Mesenchymal stem cell (in vitro differentiated cells and primary cell): ENCODE measurements around the gene AMER2.

Experiments used
- DNase-seq: peaks from one replicate; pipeline ENCODE4 v3.0.0-alpha.2; 2013
- H2AFZ ChIP-seq: one replicate; pipeline ENCODE4 v1.6.1; 2013; ENCODE audit warnings: low read depth, mild to moderate bottlenecking, control low read depth, inconsistent platforms, low read length, moderate library complexity
- H2AK5ac ChIP-seq: 2 replicates; pipeline ENCODE4 v1.6.1; 2013; ENCODE audit warnings: low read length, moderate library complexity, mild to moderate bottlenecking, inconsistent platforms; ENCODE audit not compliant: severe bottlenecking
- H2BK120ac ChIP-seq: one replicate; pipeline ENCODE4 v1.6.1; 2013; ENCODE audit warnings: low read depth, mild to moderate bottlenecking, inconsistent platforms, low read length, moderate library complexity
- H2BK12ac ChIP-seq, 2 experiments: one replicate each; pipeline ENCODE4 v1.6.1; 2013; ENCODE audit warnings: inconsistent platforms in 2 of 2, low read length in 2 of 2, mild to moderate bottlenecking in 2 of 2, moderate library complexity in 2 of 2, control low read depth in 1 of 2
- H2BK15ac ChIP-seq: one replicate; pipeline ENCODE4 v1.6.1; 2013; ENCODE audit warnings: mild to moderate bottlenecking, low read depth, inconsistent platforms; ENCODE audit not compliant: poor library complexity, severe bottlenecking
- H2BK5ac ChIP-seq: 2 replicates; pipeline ENCODE4 v1.6.1; 2013; ENCODE audit warnings: low read depth, mild to moderate bottlenecking, low read length, control low read depth, inconsistent platforms; ENCODE audit not compliant: poor library complexity, severe bottlenecking
- H3K14ac ChIP-seq, 2 experiments: one replicate each; pipeline ENCODE4 v1.6.1; 2013; ENCODE audit warnings: inconsistent platforms in 2 of 2, low read length in 2 of 2, control low read depth in 1 of 2, mild to moderate bottlenecking in 1 of 2, moderate library complexity in 1 of 2
- H3K18ac ChIP-seq, 2 experiments: one replicate each; pipeline ENCODE4 v1.6.1; 2013; ENCODE audit warnings: inconsistent platforms in 2 of 2, low read length in 2 of 2, control low read depth in 1 of 2, low read depth in 1 of 2, mild to moderate bottlenecking in 1 of 2
- H3K23ac ChIP-seq, 2 experiments: one replicate each; pipeline ENCODE4 v1.6.1; 2013; ENCODE audit warnings: inconsistent platforms in 2 of 2, low read length in 2 of 2, mild to moderate bottlenecking in 2 of 2, moderate library complexity in 2 of 2, control low read depth in 1 of 2
- H3K27ac ChIP-seq: 2 replicates; pipeline ENCODE4 v1.5.1; 2013; ENCODE audit warnings: mild to moderate bottlenecking, moderate library complexity, low read length, control low read depth, inconsistent platforms; ENCODE audit not compliant: poor library complexity, severe bottlenecking
- H3K27me3 ChIP-seq, 2 experiments: 2 replicates each; pipeline versions ENCODE4 v1.6.1 to v1.7.0; 2013; ENCODE audit warnings: low read length in 2 of 2, mild to moderate bottlenecking in 2 of 2, moderate library complexity in 2 of 2, control low read depth in 1 of 2, inconsistent platforms in 1 of 2; ENCODE audit not compliant: control insufficient read depth in 1 of 2, insufficient read depth in 1 of 2
- H3K36me3 ChIP-seq, 2 experiments: 2 replicates each; pipeline versions ENCODE4 v1.6.1 to v1.7.0; 2013; ENCODE audit warnings: low read length in 2 of 2, control low read depth in 1 of 2, inconsistent platforms in 1 of 2, low read depth in 1 of 2, mild to moderate bottlenecking in 1 of 2; ENCODE audit not compliant: insufficient read depth in 2 of 2, control insufficient read depth in 1 of 2
- H3K4ac ChIP-seq, 2 experiments: one replicate each; pipeline ENCODE4 v1.6.1; 2013; ENCODE audit warnings: inconsistent platforms in 2 of 2, low read length in 2 of 2, mild to moderate bottlenecking in 2 of 2, moderate library complexity in 2 of 2, control low read depth in 1 of 2, low read depth in 1 of 2
- H3K4me1 ChIP-seq: 2 replicates; pipeline ENCODE4 v1.6.1; 2013; ENCODE audit warnings: low read depth, low read length, control low read depth; ENCODE audit not compliant: control insufficient read depth, insufficient read depth
- H3K4me2 ChIP-seq: 2 replicates; pipeline ENCODE4 v1.6.1; 2013; ENCODE audit warnings: low read length, mild to moderate bottlenecking, inconsistent platforms; ENCODE audit not compliant: poor library complexity, severe bottlenecking
- H3K4me3 ChIP-seq, 2 experiments: 2 replicates each; pipeline versions ENCODE4 v1.5.1 to v1.7.0; 2013; ENCODE audit warnings: low read length in 2 of 2, mild to moderate bottlenecking in 2 of 2, control low read depth in 1 of 2, low read depth in 1 of 2; ENCODE audit not compliant: insufficient read depth in 1 of 2
- H3K79me1 ChIP-seq: replicated peaks from 2 replicates; pipeline ENCODE4 v1.6.1; 2013; ENCODE audit warnings: mild to moderate bottlenecking, control low read depth, low read length, inconsistent platforms; ENCODE audit not compliant: poor library complexity, severe bottlenecking
- H3K9ac ChIP-seq: 2 replicates; pipeline ENCODE4 v1.7.0; 2013; ENCODE audit warnings: mild to moderate bottlenecking, low read length, moderate library complexity
- H3K9me3 ChIP-seq: 2 replicates; pipeline ENCODE4 v1.7.0; 2013; ENCODE audit warnings: mild to moderate bottlenecking, low read length; ENCODE audit not compliant: control insufficient read depth
- H4K8ac ChIP-seq: one replicate; pipeline ENCODE4 v1.6.1; 2013; ENCODE audit warnings: inconsistent platforms, mild to moderate bottlenecking, low read length, moderate library complexity
- H4K91ac ChIP-seq: one replicate; pipeline ENCODE4 v1.6.1; 2013; ENCODE audit warnings: mild to moderate bottlenecking, low read length, inconsistent platforms
- WGBS: methylation state at CpG from one replicate; pipeline ENCODE4 v1.1.7; 2013; ENCODE audit warnings: mixed read lengths; 5-methylcytosine and 5-hydroxymethylcytosine counted together

Gene AMER2

GRCh38 chr13:25132751-25133390 is 39.2 kb downstream of the AMER2 start:
- no peak overlapping the region for H2BK12ac ChIP-seq
- H2AFZ ChIP-seq: no peak overlapping the region
- no peak overlapping the region for H3K4me3 ChIP-seq
- H2BK120ac ChIP-seq: no peak overlapping the region
- no peak overlapping the region for H3K4me2 ChIP-seq
- DNase-seq: no peak
- no peak overlapping the region for H4K8ac ChIP-seq
- no peak overlapping the region for H3K23ac ChIP-seq
- H3K9ac ChIP-seq: no peak overlapping the region
- H3K79me1 ChIP-seq: no peaks in the 10 kb centered on the region
- no peak overlapping the region for H2BK5ac ChIP-seq
- peaks cover 27 to 45% of the 10 kb centered on the region in 2 experiments for H3K27me3 ChIP-seq
- no peak overlapping the region for H4K91ac ChIP-seq
- H3K4ac ChIP-seq: no peak overlapping the region
- no peak overlapping the region for H2AK5ac ChIP-seq
- peaks cover 4% of the 10 kb centered on the region for H3K9me3 ChIP-seq
- H3K4me1 ChIP-seq: no peaks in the 10 kb centered on the region
- no peak overlapping the region for H2BK15ac ChIP-seq
- WGBS: 84% methylated on average over 5 of the region's 5 CpGs
- H3K36me3 ChIP-seq: no peaks in the 10 kb centered on the region
- no peak overlapping the region for H3K27ac ChIP-seq
- no peak overlapping the region for H3K18ac ChIP-seq
- no peak overlapping the region for H3K14ac ChIP-seq

- Histone ChIP-seq H4K91ac (no peak overlapping the region), H3K27me3 (peaks cover 26 to 35% of the 10 kb centered on the region in 2 experiments), H3K18ac (no peak overlapping the region), H3K79me1 (no peaks in the 10 kb centered on the region), H3K4me1 (no peaks in the 10 kb centered on the region), H2BK12ac (no peak overlapping the region), H2BK15ac (no peak overlapping the region), H4K8ac (no peak overlapping the region), H3K4me2 (no peak overlapping the region), H2BK120ac (no peak overlapping the region), H3K4me3 (no peak overlapping the region), H3K9ac (no peak overlapping the region), H3K36me3 (no peaks in the 10 kb centered on the region), H3K9me3 (peaks cover 4% of the 10 kb centered on the region), H2AFZ (no peak overlapping the region), H2BK5ac (no peak overlapping the region), H2AK5ac (no peak overlapping the region), H3K4ac (no peak overlapping the region), H3K23ac (no peak overlapping the region), H3K27ac (no peak overlapping the region), H3K14ac (no peak overlapping the region)
- 72% methylated on average over 6 of the region's 6 CpGs for WGBS
- DNase-seq: no peak
Measured at GRCh38 chr13:25131881-25132420, 40.1 kb downstream of the AMER2 start.

- Histone ChIP-seq H3K23ac (no peak overlapping the region), H3K14ac (no peak overlapping the region)
Measured at GRCh38 chr13:25130944-25131343, 41.1 kb downstream of the AMER2 start.

GRCh38 chr13:25118378-25118905 is 53.6 kb downstream of the AMER2 start:
- DNase-seq: no peak
- Histone ChIP-seq H3K14ac (no peak overlapping the region), H3K4me1 (no peaks in the 10 kb centered on the region), H2BK15ac (no peak overlapping the region), H3K4ac (no peak overlapping the region), H3K23ac (no peak overlapping the region), H3K9ac (no peak overlapping the region), H3K36me3 (no peaks in the 10 kb centered on the region), H3K79me1 (no peaks in the 10 kb centered on the region), H3K9me3 (no peaks in the 10 kb centered on the region), H2BK5ac (no peak overlapping the region), H3K18ac (no peak overlapping the region), H3K4me2 (no peak overlapping the region), H3K27me3 (peaks cover 20 to 48% of the 10 kb centered on the region in 2 experiments), H2AFZ (no peak overlapping the region), H3K27ac (no peak overlapping the region), H3K4me3 (no peak overlapping the region), H2BK120ac (no peak overlapping the region), H4K8ac (no peak overlapping the region), H2AK5ac (no peak overlapping the region), H4K91ac (no peak overlapping the region), H2BK12ac (no peak overlapping the region)
- 85% methylated on average over 6 of the region's 8 CpGs for WGBS

More at GRCh38 chr13:25130944-25131343, 41.1 kb downstream of the AMER2 start:
- Histone ChIP-seq H3K79me1 (no peaks in the 10 kb centered on the region), H3K27me3 (peaks cover 19 to 27% of the 10 kb centered on the region in 2 experiments), H2BK15ac (no peak overlapping the region), H2AK5ac (no peak overlapping the region), H3K4ac (no peak overlapping the region), H3K4me1 (no peaks in the 10 kb centered on the region), H4K91ac (no peak overlapping the region), H3K36me3 (no peaks in the 10 kb centered on the region), H3K4me2 (no peak overlapping the region), H3K9me3 (peaks cover 4% of the 10 kb centered on the region), H4K8ac (no peak overlapping the region), H2BK5ac (no peak overlapping the region), H3K27ac (no peak overlapping the region), H3K9ac (no peak overlapping the region), H2AFZ (no peak overlapping the region), H2BK12ac (no peak overlapping the region), H3K4me3 (no peak overlapping the region), H3K18ac (no peak overlapping the region), H2BK120ac (no peak overlapping the region)
- no peak for DNase-seq
- 56% methylated on average over 2 of the region's 3 CpGs for WGBS
